Nucleus accumbens (tissue), 56 donors: ENCODE results near the gene ZNF619.

Experiments used
- DNase-seq, 56 donors: peaks; one replicate each; lab custom pipeline; 2025; lab: John Stamatoyannopoulos, UW

ZNF619 gene

DNA sequence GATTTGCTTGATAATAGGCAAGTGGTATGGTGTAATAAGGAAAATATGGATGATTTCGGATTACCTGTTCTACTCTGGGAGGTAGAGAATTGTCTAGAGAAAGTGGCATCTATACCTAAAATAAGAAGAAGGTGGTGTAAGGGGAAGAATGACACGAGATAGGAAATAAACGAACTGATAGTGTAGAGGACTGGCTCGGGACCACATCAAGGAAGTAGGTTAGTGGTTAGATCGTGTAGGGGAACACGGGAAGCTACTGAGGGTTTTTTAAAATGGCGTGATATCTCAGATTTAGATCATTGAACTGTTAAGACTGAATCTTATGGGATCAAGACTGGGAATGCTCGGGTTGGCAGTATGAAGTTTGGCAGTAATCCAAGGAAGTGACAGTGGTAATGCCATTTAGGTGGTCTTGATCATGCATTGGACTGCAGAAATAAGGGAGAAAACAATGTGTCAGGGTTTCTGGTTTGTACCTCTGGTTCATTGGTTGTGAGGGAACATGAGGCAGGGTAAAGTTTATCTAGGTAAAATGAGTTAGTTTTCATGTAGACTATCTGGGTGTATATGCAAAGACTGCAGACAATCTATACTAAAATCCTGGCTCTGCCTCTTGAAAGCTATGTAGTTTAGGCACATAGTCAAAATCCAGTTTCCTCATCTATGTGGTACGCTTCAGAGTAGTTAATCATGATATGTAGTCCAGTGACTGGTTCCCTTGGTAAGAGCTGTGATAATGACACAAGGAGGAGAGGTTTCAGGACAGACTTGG lies 12.4 kb upstream of the ZNF619 start:
- DNase-seq = no peak

DNA sequence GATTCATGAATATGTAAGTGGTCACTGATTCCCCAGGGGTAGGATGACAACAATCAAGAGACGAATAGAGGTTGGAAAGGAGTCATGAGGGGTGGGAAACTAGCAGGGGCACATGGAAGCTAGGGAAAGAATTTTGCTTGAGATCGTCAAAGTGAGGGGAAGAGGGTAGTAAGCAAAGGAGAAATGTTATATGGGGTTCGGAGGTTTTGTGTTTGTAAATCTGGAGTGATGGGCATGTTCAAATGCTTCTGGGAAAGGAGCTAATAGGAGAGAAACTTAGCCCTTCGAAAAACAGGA lies 11.9 kb upstream of the ZNF619 start:
- no peak for DNase-seq

DNA sequence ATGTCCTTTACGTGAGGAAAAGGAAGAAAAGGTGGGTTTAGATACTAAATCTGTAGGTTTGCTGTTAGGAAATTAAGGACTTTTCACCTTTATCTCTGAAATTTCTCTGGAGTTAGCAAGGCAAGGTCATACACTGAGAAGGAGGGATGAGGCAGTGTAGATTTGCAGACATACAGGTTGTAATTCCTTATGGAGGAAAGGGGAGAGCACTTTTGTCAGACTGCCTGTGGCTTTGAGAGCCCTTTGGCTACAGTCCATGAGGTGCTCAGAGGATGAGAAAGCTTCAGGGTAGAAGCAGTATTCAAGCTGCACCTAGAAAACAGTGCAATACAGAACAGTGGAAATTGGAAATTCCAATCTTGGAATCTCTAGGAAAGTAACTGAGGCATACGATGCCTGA lies 11.5 kb upstream of the ZNF619 start:
- no peak for DNase-seq

DNA sequence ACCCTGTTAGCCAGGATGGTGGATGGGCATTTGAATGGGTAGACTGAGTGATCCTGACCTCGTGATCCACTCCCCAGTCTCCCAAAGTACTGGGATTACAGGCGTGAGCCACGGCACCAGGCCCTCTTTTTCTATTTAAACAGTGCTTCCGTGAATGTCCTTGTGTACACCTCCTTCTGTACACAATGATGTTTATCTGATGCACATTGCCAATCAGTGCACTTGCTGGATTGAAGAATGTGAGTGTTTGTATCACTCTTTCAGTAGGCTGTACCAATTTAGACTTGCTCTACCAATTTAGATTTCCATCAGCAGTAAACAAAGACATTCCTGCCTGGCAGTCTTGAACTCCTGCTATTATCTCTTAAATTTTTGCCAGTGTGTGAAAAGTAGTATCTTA lies 8.9 kb upstream of the ZNF619 start:
- DNase-seq = no peak

DNA sequence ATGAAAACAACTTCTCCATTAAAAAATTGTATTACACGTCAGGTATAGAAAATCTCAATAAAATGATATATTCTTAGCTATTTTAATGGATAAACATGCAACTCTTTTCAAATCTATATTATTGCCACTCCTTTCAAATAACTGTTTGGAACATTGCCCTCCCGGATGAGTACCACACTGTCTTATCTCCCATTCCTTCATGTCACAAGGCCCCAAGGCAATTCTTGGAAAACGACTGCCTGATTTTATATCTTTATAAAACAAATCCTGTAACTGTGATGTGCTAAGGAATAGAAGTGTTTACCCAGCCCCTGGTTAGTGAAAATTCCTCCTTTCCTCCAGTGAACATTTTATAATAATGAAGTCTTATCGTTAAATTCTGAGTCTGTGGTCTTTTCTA lies 6.2 kb upstream of the ZNF619 start:
- DNase-seq = no peak

DNA sequence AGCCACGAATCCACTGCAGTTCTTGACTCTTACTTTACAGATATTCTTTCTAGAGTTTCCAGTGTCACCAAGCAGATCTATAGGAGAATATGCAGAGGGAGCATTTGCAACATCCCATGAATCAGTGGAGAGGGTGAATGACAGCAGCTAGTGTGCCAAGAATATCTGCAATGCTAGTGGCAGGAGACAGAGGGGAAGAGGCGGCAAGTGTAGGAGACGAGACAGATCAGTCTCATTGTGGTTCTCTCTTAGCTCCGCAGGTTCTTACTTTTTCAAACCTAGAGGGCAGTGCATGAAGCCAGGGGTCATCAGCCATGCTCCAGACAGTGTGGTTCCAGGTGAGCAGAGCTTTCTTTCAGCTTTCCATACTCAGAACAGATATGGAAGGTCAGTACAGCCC lies 744 bp downstream of the ZNF619 start:
- peak in 18 of 56 donors; percentile 0 to 43 (median 8) for DNase-seq

DNA sequence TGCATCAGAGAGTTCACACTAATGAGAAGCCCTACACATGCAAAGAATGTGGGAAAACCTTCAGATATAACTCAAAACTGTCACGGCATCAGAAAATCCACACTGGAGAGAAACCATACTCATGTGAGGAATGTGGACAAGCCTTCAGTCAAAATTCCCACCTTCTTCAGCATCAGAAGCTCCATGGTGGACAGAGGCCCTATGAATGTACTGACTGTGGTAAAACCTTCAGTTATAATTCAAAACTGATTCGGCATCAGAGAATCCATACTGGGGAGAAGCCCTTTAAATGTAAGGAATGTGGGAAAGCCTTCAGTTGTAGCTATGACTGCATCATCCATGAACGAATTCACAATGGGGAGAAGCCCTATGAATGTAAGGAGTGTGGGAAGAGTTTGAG lies 10.2 kb downstream of the ZNF619 start:
- DNase-seq = no peak

DNA sequence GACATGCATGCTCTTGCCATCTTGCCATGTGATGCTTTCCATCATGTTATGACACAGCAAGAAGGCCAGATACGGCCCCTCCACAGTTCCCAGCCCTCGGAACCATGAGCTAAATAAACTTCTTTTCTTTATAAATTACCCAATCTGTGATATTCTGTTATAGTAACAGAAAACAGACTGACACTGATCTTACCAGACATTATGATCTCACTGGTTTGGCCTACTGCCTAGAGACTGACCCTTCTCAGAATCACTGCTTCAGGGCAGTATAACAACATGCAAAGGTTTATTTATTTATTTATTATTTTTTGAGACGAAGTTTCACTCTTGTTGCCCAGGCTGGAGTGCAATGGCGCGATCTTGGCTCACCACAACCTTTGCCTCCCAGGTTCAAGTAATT lies 14.0 kb downstream of the ZNF619 start:
- no peak for DNase-seq

DNA sequence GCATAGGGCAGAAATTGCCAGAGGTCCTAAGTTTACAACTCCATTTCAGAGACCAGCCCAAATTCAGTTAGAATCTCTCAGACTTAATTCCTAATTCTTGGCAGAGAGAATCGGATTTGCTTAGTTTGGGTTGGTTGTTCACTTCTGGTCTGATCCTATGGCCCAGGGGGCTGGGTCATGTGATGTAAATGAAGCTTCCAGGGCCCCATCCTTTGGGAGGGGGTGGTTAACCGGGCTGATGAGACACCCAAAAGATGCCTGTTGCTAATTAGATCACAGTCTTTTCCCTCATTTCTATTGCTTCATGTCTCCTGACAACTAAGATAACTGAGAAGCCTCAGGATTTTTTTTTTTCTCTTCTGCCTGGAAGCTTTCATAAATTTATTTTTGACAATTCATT lies 17.8 kb downstream of the ZNF619 start:
- DNase-seq = no peak

DNA sequence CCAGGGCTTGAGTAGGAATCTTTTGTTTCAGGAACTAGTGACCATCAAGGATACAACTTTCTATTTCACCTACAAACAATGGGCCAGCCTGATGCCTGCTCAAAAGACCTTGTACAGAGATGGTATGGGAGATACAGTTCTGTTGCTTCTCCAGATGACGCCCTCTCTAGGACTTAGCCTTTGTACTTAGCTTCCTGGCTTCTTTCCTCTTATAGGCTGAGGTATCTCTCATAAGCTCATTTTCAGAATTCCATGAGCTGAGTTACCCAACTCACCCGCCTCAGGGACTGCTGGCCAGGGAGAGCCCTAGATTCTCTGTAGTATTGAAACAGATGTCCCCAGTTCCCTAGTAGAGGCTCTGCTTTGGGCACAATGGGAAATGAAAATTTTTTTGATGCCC lies 20.4 kb downstream of the ZNF619 start:
- DNase-seq = no peak

DNA sequence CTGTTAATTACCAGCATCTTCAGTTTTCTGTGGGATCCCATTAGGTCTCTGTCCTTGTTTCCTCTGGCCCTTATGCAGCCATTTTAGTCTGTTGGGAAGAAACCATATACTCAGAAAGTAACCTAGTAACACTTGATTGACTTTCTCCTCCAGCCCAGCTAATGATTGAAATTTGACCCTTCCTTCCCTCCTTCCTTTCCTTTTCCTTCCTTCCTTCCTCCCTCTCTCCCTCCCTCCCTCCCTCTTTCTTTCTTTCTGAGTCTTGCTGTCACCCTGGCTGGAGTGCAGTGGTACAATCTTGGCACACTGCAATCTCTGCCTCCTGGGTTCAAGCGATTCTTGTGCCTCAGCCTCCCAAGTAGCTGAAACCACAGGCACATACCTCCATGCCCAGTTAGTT lies 23.0 kb downstream of the ZNF619 start:
- DNase-seq = no peak

DNA sequence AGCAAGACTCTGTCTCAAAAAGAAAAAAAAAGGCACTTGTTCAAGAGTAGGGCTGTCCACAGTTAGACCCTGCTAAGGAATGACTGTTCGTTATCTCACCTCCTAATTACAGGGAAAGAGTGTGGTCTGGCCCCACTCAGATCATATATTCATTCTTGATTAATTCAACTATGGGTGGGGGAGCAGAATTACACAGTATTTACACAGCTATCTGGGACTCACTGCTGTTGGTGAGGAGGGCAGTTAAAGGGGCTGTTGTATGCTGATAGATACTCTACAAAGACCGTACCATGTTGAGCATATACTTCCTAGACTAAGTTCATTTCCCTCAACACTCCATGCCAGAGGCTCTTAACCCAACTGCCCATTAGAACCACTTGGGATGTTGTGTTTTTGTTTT lies 25.1 kb downstream of the ZNF619 start:
- no peak for DNase-seq

DNA sequence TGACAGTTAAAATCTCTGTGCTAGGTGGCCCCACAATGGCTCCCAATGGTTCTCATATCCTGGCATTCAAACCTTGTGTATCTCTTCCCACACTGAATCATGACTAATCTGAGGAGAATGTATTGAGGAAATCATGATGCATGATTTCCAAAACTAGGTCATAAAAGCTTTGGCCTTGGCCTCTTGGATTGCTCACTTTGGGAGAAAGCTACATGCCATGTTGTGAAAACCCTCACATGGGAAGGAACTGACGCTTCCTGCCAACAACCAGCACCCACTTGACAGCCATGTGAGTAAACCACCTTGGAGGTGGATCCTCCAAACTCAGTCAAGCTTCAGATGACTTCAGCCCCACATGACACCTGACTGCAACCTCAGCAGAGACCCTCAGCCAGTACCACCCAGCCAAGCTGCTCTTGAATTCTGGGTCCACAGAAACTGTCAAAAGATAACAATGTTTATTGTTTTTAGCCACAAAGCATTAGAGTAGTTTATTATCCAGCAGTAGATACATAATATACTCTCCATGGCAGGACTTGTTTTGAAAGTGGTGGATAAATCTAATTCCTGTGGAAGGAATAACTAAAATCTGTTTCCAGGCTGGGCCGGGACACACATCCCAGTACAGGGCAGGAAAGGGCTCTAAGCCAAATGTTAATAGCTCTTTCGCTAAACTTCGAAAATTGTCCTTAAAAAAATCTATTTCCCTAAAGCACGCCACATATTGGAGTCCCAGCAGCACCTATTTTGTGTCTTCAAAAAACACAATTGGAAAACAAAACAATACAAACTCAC lies 27.9 kb downstream of the ZNF619 start:
- DNase-seq = no peak

DNA sequence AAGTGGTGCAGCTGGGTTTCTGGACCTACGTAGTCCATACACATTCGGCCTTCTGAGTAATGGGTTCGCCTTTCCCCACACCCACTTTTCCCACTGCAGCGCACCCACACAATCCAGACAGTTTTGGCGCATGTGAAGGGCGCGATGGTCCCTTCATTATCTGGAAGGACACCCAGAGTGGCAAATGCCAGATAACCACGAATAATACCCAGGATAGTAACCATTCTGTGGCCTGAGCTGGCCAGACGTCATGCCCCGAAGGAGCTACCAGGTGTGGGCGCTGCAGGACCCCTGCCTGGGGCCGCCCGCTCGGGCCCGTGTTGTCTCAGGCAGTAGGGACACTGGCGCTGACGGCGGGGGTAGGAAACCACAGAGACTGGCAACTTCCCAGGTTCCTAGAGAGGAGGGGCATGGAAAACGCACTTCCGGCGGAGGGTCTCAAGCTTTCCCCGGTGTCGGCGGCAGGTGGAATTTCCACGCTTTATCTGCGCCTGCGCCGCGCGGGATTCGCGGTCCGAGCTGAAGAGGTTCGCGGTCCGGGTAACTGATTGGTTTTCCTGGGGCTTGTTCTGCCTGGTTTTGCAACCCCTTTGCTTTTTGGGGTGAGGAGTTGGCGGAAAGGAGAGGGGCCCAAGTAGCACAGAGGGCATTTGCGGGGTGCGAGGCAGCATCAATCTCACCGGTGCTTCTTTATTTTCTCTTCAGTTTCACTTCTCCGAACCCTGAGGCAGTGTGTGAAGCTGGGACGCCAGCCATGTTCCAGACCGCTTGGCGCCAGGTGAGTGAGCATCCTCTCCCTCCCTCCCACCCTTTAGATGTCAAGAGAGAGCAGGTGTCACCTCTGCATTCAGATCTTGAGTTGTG lies 28.9 kb downstream of the ZNF619 start, which contains the start of gene ZNF620:
TSS of gene ZNF620 (plus strand) at position 441 of the 864 bp plus-strand sequence. CDS start at position 755, 314 bp downstream.
- DNase-seq = peak; percentile 3 to 87 (median 66)

DNA sequence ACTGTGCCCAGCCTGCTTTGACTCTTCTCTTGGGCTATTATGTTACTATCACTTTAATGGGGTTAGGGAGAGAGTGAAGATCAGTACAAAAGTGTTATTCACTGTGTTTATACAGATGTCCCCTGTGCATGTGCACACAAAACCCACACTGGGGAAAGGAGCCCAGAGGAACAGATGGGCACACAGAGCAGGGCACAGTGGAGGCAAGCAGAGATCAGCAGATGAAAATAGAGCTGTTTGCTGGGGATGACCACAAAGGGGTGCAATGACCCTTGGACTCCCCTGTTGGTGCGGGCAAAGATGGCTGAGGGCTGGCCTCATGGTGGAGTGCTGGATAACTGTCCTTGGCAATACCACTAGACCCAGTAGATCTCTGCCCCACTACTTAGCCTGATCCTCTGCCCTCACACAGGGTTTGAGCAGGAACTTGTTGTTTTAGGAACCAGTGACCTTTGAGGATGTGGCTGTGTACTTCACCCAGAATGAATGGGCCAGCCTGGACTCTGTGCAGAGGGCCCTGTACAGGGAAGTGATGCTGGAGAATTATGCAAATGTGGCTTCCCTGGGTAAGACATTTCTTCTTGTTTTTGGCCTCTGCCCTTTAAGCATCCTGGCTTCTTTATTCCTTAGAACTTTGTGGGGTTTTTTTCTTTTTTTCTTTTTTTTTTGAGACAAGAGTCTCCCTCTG lies 34.3 kb downstream of the ZNF619 start:
- peak in 4 of 56 donors; percentile 2 to 14 (median 6) for DNase-seq

DNA sequence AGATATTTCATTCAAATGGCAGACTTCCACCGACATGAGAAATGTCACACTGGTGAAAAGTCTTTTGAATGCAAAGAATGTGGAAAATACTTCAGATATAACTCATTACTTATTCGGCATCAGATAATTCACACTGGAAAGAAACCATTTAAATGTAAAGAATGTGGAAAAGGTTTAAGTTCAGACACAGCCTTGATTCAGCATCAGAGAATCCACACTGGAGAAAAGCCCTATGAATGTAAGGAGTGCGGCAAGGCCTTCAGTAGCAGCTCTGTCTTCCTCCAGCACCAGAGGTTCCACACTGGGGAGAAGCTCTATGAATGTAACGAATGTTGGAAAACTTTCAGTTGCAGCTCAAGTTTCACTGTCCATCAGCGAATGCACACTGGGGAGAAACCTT lies 39.3 kb downstream of the ZNF619 start:
- DNase-seq = no peak

DNA sequence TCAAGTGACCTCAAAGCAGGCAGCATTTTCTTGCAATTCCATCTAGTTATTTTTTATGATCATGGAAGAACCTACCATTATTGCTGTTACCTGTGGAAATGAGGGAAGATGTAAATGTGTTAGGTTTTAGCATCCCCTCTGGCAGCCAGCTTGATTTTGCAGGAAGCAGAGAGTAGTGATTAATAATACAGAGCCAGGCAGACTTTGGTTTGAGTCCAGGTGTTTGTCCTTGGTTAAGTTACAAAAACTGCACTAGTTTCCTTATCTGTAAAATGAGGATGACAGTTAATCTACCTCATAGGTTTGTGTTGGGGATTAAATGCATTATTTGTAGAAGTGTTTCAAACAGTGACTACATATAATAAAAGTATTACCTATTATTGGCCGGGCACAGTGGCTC lies 41.1 kb downstream of the ZNF619 start:
- no peak for DNase-seq

DNA sequence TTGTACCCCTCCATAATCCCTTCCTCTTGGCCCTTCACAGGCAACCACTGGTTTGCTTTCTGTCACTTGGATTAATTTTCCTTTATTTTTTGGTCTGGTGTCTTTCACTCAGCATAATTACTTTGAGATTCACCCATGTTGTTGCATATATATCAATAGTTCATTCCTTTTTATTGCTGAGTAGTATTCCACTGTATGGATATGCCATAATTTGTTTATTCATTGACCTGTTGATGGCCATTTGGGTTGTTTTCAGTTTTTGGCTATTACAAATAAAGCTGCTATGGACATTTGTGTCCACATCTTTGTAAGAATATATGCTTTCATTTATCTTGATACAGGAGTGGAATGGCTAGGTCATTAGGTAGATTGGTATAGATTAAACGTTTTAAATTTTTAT lies 41.9 kb downstream of the ZNF619 start:
- DNase-seq = no peak

DNA sequence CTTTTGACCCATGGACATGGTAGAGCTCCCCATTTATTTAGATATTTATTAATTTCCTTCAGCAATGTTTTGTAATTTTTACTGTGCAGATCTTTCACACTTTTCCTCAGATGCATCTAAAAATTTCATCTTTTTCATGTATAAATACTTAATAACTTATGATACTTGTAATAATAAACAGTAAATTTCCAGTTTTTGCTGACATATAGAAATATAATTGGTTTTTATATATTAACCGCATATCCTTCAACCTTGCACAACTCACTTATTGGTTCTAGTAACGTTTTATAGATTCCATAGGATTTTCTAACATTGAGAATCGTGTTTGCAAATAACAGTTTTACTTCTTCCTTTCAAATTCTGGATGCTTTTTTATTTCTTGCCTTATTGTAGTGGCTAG lies 44.3 kb downstream of the ZNF619 start:
- no peak for DNase-seq

DNA sequence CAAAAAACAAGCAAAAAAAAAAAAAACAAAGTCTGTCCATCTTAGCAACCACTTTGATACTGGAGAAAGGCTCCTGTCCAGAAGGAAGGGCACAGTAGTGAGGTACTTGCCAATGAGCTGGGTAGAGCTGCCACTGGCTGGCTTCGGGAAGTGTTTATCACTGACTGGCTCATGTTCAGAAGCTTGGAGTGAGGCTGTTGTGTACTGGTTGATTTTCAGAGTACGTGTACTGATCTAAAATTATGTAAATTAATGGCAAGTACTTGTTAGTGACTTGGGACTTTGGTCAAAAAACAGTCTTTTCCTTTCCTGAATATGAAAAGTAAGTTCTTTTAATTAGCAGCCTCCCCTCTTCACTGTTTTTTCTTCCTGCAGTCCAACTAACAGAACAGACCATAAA lies 46.9 kb downstream of the ZNF619 start:
- peak in 4 of 56 donors; percentile 2 to 31 (median 2) for DNase-seq

DNA sequence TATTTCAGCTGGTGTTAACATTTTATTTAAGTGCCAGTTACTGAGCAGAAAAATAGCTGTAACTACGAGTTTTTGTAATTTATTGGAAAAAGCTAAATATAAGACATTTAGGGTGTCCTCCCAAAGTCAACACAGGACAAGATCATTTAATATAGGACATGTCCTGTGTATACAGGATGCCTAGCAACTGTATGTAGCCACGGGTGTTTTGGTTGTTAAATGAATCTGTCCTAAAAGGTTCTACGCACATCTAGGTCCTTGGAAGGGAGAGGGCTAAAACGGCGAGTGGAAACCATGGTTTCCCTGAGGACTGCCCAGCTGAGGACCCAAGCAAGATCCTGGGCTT lies 47.3 kb downstream of the ZNF619 start:
- peak in 1 of 56 donors; percentile 43 for DNase-seq
